ENCODE results near the gene XPNPEP1.

GRCh38 chr10:109971634-109972033 is 48.3 kb upstream of the XPNPEP1 start:
- no peak for TF ChIP-seq CTCF (IDR thresholded peaks at IDR 0.05)
- no peak for TF ChIP-seq POLR2A (IDR thresholded peaks at IDR 0.05)
